Esophagus squamous epithelium (tissue), 4 donors: ENCODE data around the gene FBXO8.

ENCODE experiments used
- POLR2A ChIP-seq, 4 donors: fragments of 450-650 bp; IDR thresholded peaks; one replicate each; pipeline ENCODE4 v1.6.1; 2017; ENCODE audit warnings: antibody characterized with exemption in 4 of 4, mild to moderate bottlenecking in 4 of 4, moderate library complexity in 3 of 4
- TF ChIP-seq, protein P1 (sequence below), 6 experiments: fragments of 450-650 bp in 4 of 6; fragments of 200-600 bp in 2 of 6; sonication (generic) in 2 of 6; IDR thresholded peaks; one replicate each; pipeline ENCODE4 v1.5.1; 2016 to 2019; ENCODE audit warnings: antibody characterized with exemption in 6 of 6, mild to moderate bottlenecking in 4 of 6, moderate library complexity in 4 of 6

GRCh38 chr4:174204164-174204831 is 79.2 kb downstream of the FBXO8 start:
- TF ChIP-seq, protein P1, sequence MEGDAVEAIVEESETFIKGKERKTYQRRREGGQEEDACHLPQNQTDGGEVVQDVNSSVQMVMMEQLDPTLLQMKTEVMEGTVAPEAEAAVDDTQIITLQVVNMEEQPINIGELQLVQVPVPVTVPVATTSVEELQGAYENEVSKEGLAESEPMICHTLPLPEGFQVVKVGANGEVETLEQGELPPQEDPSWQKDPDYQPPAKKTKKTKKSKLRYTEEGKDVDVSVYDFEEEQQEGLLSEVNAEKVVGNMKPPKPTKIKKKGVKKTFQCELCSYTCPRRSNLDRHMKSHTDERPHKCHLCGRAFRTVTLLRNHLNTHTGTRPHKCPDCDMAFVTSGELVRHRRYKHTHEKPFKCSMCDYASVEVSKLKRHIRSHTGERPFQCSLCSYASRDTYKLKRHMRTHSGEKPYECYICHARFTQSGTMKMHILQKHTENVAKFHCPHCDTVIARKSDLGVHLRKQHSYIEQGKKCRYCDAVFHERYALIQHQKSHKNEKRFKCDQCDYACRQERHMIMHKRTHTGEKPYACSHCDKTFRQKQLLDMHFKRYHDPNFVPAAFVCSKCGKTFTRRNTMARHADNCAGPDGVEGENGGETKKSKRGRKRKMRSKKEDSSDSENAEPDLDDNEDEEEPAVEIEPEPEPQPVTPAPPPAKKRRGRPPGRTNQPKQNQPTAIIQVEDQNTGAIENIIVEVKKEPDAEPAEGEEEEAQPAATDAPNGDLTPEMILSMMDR (IDR thresholded peaks at IDR 0.05): no peak
- TF ChIP-seq POLR2A (IDR thresholded peaks at IDR 0.05): no peak
